NCI-H1105 (cell line): ENCODE measurements around the gene CRB2.

Source experiments
- DNase-seq: peaks from one replicate; lab custom pipeline; 2025; lab: John Stamatoyannopoulos, UW

CRB2 gene

DNA sequence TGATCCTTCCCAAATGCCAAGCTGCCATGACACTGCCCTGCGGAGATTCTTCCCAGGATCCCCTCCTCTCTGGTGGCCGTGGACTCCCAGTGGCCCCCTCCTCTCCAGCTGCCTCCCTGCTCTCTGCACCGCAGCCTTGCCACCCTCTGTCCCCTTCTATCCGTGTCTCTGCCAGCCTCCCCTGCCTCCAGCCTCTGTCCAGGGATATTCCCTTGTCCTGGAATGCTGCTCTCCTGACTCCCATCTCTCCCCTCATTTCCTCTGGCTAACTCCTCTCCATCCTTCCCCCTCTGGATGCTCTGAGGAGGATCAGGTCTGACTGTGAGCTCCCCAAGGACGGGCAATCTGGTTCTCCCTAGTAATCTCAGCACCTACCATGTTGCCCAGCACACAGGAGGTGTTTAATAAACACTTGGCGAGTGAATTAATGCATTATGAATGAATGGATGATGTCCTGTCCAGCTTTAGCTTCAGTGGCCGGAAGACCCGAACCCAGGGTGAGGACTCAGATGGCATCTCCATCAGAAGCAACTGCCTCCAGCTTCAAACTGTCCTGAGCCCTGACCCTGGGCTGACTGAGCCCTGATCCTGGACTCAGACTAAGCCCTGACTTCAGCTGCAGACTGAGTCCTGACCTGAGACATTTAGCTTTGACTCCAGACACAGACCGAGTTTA lies 7.5 kb upstream of the CRB2 start:
- no peak for DNase-seq

DNA sequence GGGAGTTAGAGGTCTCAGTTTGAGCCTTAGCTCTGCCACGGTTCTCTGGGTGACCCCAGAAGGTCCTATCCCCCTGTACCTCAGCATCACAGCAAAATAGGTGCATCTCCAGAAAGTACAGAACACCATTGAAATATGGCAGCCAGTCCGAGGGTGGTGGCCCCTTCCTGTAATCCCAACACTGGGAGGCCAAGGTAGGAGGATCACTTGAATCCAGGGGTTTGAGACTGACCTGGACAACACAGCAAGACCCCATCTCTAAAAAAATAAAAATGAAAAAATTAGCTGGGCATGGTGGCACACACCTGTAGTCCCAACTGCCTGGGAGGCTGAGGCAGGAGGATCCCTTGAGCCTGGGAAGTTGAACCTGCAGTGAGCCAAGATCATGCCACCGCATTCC lies 7.0 kb upstream of the CRB2 start:
- DNase-seq: no peak

DNA sequence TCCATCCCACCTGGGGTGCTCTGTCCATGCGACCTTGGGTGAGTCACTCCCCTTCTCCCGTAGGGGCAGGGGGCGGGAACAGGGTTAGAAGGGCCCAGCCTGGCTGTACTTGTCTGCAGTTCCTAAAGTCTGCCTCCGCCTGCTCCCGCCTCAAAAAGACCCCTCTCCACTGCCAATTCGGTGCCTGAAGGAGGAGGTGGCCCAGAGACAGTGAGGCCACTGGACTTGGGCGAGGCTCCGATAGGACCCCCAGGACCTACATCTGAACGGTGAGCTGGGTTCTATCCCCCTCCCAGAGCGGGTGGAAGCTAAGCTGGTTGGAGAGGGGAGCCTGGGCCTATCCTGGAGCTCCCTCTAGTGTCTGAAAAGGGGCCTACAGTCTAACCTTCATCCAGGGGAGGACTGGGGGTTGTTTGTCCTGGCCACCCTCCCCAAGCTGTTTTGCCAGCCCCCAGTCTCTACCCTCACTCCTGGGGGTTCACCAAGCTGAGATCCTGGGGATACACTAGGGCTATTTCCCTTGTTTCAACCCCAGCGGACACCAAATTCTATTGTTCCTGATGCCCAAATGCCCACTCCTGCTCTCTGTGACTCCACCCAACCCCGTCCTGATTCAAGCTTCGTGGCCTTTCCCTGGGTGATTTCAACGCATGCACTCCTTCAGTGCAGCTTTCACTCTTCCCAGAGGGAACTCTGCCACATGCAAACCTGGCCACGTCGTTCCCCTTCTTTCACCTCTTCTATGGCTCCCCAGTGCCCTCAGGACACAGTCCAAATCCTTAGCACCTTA lies 6.1 kb upstream of the CRB2 start:
- DNase-seq: no peak

GRCh38 chr9:123350590-123351310 lies 5.2 kb upstream of the CRB2 start:
- no peak for DNase-seq

- no peak for DNase-seq
Measured at GRCh38 chr9:123353041-123353440, 3.0 kb upstream of the CRB2 start.

- DNase-seq: no peak
Measured at GRCh38 chr9:123353984-123354591, 1.9 kb upstream of the CRB2 start.

GRCh38 chr9:123354806-123355508 lies 1.0 kb upstream of the CRB2 start:
- no peak for DNase-seq

DNA sequence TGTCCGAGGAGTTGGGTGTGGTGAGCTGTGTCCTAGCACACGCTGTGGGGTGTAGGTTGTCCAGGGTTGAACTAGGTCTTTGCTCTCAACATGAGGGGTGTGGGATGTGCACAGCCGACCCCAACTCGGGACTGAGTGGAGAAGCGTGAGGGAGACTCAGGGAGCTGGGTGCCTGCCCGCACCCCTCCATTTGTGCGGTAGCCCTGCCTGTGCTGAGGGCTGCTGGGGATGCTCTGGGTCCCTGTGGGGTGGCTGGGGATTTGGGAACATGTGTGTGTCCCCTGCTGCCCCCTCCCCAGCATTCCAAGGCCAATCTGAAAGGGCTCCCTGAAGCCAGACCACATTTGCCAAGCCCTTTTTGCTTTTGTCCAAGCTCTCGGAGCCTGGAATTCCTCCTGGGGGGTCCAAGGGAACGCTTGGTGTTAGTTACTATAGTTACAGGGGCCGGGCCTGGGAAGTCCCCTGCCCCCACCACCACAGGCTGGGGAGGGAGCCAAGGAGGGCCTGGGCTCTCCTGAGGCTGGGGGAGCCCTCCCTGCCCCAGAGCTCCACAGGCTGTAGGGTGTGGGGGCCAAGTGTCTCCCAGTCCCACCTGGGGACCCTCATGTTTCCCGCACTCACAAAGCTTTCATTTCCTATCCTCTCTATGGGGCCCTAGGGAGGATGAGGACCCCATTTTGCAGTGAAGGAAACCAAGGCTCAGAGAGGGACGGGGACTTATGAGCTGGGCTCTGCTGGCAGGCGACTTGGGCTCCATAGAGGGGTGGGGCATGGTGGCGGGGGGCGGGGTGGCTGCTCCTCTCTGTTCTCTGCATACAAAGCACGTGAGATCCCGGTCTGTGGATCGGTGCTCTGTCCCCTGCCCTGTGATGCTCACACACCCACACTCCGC lies 1.1 kb downstream of the CRB2 start:
- no peak for DNase-seq

- no peak for DNase-seq
Measured at GRCh38 chr9:123357743-123358059, 1.7 kb downstream of the CRB2 start.

- DNase-seq: no peak
Measured at GRCh38 chr9:123358181-123358905, 2.3 kb downstream of the CRB2 start.

GRCh38 chr9:123359106-123359505 lies 3.1 kb downstream of the CRB2 start:
- DNase-seq: no peak

GRCh38 chr9:123359546-123359945 lies 3.5 kb downstream of the CRB2 start:
- no peak for DNase-seq

- no peak for DNase-seq
Measured at GRCh38 chr9:123360161-123361085, 4.4 kb downstream of the CRB2 start.

- no peak for DNase-seq
Measured at GRCh38 chr9:123361086-123361730, 5.2 kb downstream of the CRB2 start.

DNA sequence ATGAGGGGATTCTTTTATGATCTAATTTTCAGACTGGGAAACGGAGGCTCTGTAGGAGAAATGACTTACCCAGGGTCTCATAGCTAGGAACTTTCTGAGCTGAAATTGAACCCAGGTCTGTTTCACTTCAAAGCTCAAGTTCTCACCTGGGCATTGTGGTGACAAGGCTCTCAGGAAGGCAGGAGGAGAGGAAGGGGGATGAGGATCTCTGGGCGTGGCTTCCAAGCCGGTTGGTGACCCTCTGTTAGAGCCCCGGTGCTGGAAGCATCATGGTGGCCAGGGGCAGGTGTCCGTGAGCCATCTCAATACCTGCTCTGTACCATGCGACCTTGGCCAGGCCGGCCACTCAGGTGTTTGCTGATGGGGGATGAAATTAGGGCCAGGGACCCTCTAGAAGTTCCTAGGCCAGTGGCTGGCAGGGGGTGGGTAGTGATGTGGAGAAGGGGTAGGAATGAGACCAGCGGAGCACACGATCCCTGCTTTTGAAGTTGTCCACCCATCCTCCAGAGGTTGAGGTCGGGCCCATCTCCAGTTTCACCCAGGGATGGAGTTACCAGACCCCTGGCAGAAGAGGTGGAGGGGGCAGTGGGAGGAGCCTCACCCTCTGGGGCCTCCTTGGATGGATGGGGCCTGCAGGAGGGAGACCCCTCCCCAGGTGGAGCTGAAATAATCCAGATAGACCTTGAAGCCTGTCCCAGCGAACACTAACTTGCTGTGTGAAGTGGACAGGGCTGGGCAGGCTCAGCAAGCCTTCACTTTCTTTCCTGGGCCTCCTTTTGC lies 5.9 kb downstream of the CRB2 start:
- no peak for DNase-seq

- DNase-seq: no peak
Measured at GRCh38 chr9:123362856-123363255, 6.9 kb downstream of the CRB2 start.

DNA sequence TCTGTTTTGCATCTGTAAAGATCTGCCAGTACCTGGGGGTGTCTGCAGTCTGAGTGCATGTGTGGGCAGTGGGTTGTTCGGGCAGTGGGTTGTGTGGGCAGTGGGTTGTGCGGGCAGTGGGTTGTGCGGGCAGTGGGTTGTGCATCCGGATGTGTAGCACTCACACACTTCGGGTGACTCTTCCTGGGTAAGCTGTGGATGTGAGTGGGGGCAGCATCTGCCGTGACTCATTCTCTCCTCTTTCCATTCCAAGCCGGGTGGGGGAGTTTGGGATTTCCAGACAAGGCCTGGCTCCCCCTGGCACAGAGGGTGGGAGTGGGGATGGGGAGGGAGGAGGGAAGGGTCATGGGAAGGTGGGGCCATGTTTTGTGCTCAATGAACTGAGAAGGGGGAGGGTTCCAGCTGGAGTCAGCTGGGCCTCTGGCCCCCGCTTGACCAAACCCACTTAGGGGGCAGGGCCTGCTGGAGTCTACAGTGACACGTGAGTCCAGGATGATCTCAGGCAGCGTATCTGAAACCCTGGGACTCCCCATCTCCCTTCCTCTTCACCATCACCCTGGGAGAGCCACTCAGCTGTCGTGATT lies 8.3 kb downstream of the CRB2 start:
- no peak for DNase-seq
